ENCODE data around the gene SLC51A. TPM values are rescaled to one million over a fixed set of nuclear protein-coding genes. Genes with fewer than 3 reads are reported as not detected.

SLC51A gene
- total and polyA plus RNA-seq, 2 of the 13 experiments (the other 11 are each of a cell fraction or from before 2014, with no cell fraction given): 4.3 to 48.8 TPM

DNA sequence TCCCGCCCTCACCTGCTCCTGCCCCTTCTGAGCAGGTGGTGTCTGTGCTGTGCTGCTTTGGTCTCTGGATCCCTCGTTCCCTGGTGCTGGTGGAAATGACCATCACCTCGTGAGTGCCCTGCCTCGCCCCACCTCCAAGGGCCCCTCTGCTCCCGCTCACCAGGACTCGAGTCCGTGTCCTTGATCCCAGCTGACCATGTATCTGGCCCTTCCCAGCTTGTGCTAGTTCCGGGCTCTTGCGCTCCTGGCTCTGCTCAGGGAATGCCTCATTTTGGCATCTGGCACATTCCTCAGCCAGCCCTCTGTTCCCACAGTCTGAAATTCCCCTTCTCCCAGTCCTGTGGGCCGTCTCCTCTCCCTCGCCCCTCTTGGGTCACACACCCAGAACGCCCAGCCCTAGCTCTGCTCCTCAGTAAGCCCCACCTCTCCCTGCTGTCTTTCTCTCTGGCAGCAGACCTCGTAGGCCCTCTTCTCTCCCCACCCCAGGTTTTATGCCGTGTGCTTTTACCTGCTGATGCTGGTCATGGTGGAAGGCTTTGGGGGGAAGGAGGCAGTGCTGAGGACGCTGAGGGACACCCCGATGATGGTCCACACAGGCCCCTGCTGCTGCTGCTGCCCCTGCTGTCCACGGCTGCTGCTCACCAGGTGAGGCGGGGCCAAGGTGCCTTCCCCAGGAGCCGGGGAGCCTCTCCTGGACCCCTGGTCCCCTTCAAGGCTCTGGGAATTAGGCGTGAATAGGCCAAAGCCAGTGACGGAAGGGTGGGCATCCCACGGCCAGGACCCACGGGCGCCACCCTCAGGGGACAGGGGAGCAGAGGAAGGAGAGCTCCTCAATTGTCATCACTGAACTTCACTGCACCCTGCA is 11.5 kb downstream of the SLC51A start (continued):
- TF ChIP-seq RNF2 (conservative IDR thresholded peaks at IDR 0.05; ENCODE audit: low read depth): 0 out of 2 replicates have a peak, but pooled peaks have one; percentile 42
- TF ChIP-seq ATF7 (IDR thresholded peaks at IDR 0.05): no peak
- peak; percentile 23; the same call in 1 of the 2 replicates for TF ChIP-seq ATF7 (CRISPR knock-in tag; IDR thresholded peaks at IDR 0.05)
- TF ChIP-seq YY1 (IDR thresholded peaks at IDR 0.05; ENCODE audit: insufficient read depth, insufficient replicate concordance, low read depth, low read length): peak; percentile 41
- TF ChIP-seq, protein P1, sequence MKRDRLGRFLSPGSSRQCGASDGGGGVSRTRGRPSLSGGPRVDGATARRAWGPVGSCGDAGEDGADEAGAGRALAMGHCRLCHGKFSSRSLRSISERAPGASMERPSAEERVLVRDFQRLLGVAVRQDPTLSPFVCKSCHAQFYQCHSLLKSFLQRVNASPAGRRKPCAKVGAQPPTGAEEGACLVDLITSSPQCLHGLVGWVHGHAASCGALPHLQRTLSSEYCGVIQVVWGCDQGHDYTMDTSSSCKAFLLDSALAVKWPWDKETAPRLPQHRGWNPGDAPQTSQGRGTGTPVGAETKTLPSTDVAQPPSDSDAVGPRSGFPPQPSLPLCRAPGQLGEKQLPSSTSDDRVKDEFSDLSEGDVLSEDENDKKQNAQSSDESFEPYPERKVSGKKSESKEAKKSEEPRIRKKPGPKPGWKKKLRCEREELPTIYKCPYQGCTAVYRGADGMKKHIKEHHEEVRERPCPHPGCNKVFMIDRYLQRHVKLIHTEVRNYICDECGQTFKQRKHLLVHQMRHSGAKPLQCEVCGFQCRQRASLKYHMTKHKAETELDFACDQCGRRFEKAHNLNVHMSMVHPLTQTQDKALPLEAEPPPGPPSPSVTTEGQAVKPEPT (CRISPR knock-in tag; IDR thresholded peaks at IDR 0.05; ENCODE audit: low read depth): 0 out of 2 replicates have a peak, but pooled peaks have one; percentile 50
- TF ChIP-seq NFE2L2 (IDR thresholded peaks at IDR 0.05; ENCODE audit: low read length): no peak
- 0 out of 2 replicates have a peak, but pooled peaks have one; percentile 31 for TF ChIP-seq ZNF335 (CRISPR knock-in tag; IDR thresholded peaks at IDR 0.05)
- TF ChIP-seq IKZF4 (CRISPR knock-in tag; IDR thresholded peaks at IDR 0.05; ENCODE audit: borderline replicate concordance, low read depth, not compliant biosample characterization): no peak
- TF ChIP-seq HOXA3 (CRISPR knock-in tag; IDR thresholded peaks at IDR 0.05): peak; percentile 86
- peak; percentile 70; the same call in 1 of the 2 replicates for TF ChIP-seq ZNF607 (CRISPR knock-in tag; IDR thresholded peaks at IDR 0.05; ENCODE audit: borderline replicate concordance)
- TF ChIP-seq ZNF224 (CRISPR knock-in tag; IDR thresholded peaks at IDR 0.05): 0 out of 2 replicates have a peak, but pooled peaks have one; percentile 59
- TF ChIP-seq NONO (IDR thresholded peaks at IDR 0.05): no peak
- TF ChIP-seq NONO (CRISPR knock-in tag; conservative IDR thresholded peaks at IDR 0.05): 0 out of 2 replicates have a peak, but pooled peaks have one; percentile 57
- no peak for TF ChIP-seq MZF1 (CRISPR knock-in tag; IDR thresholded peaks at IDR 0.05; ENCODE audit: borderline replicate concordance)
- TF ChIP-seq, protein P2, sequence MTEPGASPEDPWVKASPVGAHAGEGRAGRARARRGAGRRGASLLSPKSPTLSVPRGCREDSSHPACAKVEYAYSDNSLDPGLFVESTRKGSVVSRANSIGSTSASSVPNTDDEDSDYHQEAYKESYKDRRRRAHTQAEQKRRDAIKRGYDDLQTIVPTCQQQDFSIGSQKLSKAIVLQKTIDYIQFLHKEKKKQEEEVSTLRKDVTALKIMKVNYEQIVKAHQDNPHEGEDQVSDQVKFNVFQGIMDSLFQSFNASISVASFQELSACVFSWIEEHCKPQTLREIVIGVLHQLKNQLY (CRISPR knock-in tag; IDR thresholded peaks at IDR 0.05): 0 out of 2 replicates have a peak, but pooled peaks have one; percentile 58
- 0 out of 2 replicates have a peak, but pooled peaks have one; percentile 27 for TF ChIP-seq ZFP37 (CRISPR knock-in tag; IDR thresholded peaks at IDR 0.05; ENCODE audit: borderline replicate concordance)
- TF ChIP-seq SP5 (CRISPR knock-in tag; IDR thresholded peaks at IDR 0.05; ENCODE audit: borderline replicate concordance, low read depth): peak; percentile 64; the same call in 1 of the 2 replicates
- peak; percentile 69 for TF ChIP-seq RCOR2 (CRISPR knock-in tag; IDR thresholded peaks at IDR 0.05)
- TF ChIP-seq PHF21A (CRISPR knock-in tag; IDR thresholded peaks at IDR 0.05): peak; percentile 52
- no peak for TF ChIP-seq NFIC (IDR thresholded peaks at IDR 0.05; ENCODE audit: low read length)
- TF ChIP-seq, protein P3, sequence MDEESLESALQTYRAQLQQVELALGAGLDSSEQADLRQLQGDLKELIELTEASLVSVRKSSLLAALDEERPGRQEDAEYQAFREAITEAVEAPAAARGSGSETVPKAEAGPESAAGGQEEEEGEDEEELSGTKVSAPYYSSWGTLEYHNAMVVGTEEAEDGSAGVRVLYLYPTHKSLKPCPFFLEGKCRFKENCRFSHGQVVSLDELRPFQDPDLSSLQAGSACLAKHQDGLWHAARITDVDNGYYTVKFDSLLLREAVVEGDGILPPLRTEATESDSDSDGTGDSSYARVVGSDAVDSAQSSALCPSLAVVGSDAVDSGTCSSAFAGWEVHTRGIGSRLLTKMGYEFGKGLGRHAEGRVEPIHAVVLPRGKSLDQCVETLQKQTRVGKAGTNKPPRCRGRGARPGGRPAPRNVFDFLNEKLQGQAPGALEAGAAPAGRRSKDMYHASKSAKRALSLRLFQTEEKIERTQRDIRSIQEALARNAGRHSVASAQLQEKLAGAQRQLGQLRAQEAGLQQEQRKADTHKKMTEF (CRISPR knock-in tag; IDR thresholded peaks at IDR 0.05): peak; percentile 47; the same call in 1 of the 2 replicates
- TF ChIP-seq, protein P4, sequence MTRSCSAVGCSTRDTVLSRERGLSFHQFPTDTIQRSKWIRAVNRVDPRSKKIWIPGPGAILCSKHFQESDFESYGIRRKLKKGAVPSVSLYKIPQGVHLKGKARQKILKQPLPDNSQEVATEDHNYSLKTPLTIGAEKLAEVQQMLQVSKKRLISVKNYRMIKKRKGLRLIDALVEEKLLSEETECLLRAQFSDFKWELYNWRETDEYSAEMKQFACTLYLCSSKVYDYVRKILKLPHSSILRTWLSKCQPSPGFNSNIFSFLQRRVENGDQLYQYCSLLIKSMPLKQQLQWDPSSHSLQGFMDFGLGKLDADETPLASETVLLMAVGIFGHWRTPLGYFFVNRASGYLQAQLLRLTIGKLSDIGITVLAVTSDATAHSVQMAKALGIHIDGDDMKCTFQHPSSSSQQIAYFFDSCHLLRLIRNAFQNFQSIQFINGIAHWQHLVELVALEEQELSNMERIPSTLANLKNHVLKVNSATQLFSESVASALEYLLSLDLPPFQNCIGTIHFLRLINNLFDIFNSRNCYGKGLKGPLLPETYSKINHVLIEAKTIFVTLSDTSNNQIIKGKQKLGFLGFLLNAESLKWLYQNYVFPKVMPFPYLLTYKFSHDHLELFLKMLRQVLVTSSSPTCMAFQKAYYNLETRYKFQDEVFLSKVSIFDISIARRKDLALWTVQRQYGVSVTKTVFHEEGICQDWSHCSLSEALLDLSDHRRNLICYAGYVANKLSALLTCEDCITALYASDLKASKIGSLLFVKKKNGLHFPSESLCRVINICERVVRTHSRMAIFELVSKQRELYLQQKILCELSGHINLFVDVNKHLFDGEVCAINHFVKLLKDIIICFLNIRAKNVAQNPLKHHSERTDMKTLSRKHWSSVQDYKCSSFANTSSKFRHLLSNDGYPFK (CRISPR knock-in tag; IDR thresholded peaks at IDR 0.05; ENCODE audit: borderline replicate concordance): peak; percentile 52; the same call in 1 of the 2 replicates
- no peak for TF ChIP-seq XBP1 (CRISPR knock-in tag; IDR thresholded peaks at IDR 0.05)
